GM23248 (cell line): Measurements from ENCODE around the gene KRTAP5-5. TPM values are rescaled to one million over a fixed set of nuclear protein-coding genes. Genes with fewer than 3 reads are reported as not detected.

Source experiments
- DNase-seq: peaks from one replicate; pipeline ENCODE4 v3.0.0-alpha.2; 2015
- H2AFZ ChIP-seq: fragments of 200-600 bp; sonication (generic); 2 replicates; pipeline ENCODE4 v1.6.1; 2016; ENCODE audit warnings: antibody characterized with exemption
- H3F3A ChIP-seq: fragments of 200-600 bp; sonication (generic); 2 replicates; pipeline ENCODE4 v1.6.1; 2016; ENCODE audit warnings: mild to moderate bottlenecking, antibody characterized with exemption, mixed run types; ENCODE audit not compliant: insufficient read depth
- H3K27ac ChIP-seq: fragments of 200-600 bp; sonication (generic); 2 replicates; pipeline ENCODE4 v1.5.1; 2016; ENCODE audit warnings: mild to moderate bottlenecking
- H3K27me3 ChIP-seq: fragments of 200-600 bp; sonication (generic); replicated peaks from 2 replicates; pipeline ENCODE4 v1.6.1; 2016; ENCODE audit warnings: mild to moderate bottlenecking; ENCODE audit not compliant: insufficient read depth
- H3K36me3 ChIP-seq: fragments of 200-600 bp; sonication (generic); 2 replicates; pipeline ENCODE4 v1.6.1; 2016; ENCODE audit warnings: low read depth, mild to moderate bottlenecking
- H3K4me1 ChIP-seq: fragments of 200-600 bp; sonication (generic); 2 replicates; pipeline ENCODE4 v1.6.1; 2016; ENCODE audit warnings: mild to moderate bottlenecking; ENCODE audit not compliant: insufficient read depth
- H3K4me2 ChIP-seq: fragments of 200-600 bp; sonication (generic); one replicate; pipeline ENCODE4 v1.6.1; 2016; ENCODE audit warnings: mild to moderate bottlenecking; ENCODE audit not compliant: unreplicated experiment
- H3K4me3 ChIP-seq: fragments of 200-600 bp; sonication (generic); 2 replicates; pipeline ENCODE4 v1.5.1; 2016; ENCODE audit warnings: mild to moderate bottlenecking
- H3K79me2 ChIP-seq: fragments of 200-600 bp; sonication (generic); 2 replicates; pipeline ENCODE4 v1.6.1; 2016; ENCODE audit warnings: mild to moderate bottlenecking; ENCODE audit not compliant: insufficient read depth
- H3K9ac ChIP-seq: fragments of 200-600 bp; sonication (generic); 2 replicates; pipeline ENCODE4 v1.6.1; 2016; ENCODE audit warnings: mild to moderate bottlenecking
- H3K9me2 ChIP-seq: fragments of 200-600 bp; sonication (generic); 2 replicates; pipeline ENCODE4 v1.6.1; 2016; ENCODE audit warnings: mixed run types, mild to moderate bottlenecking, moderate library complexity; ENCODE audit not compliant: insufficient read depth
- H3K9me3 ChIP-seq: fragments of 200-600 bp; sonication (generic); one replicate; pipeline ENCODE4 v1.6.1; 2017; ENCODE audit warnings: low read depth
- H4K20me1 ChIP-seq: fragments of 200-600 bp; sonication (generic); 2 replicates; pipeline ENCODE4 v1.6.0; 2016; ENCODE audit not compliant: insufficient read depth
- EZH2 ChIP-seq: fragments of 200-600 bp; sonication (generic); IDR thresholded peaks from 2 replicates; pipeline ENCODE4 v1.6.1; 2018; ENCODE audit warnings: antibody characterized with exemption, mild to moderate bottlenecking; ENCODE audit not compliant: insufficient read depth, poor library complexity, severe bottlenecking
- EZH2phosphoT487 ChIP-seq: fragments of 200-600 bp; sonication (generic); IDR thresholded peaks from 2 replicates; pipeline ENCODE4 v1.6.1; 2018; ENCODE audit warnings: antibody characterized with exemption, moderate library complexity, mild to moderate bottlenecking, low read depth; ENCODE audit not compliant: insufficient read depth
- WGBS, 2 experiments: methylation state at CpG; one replicate each; pipeline ENCODE4 v1.1.6; 2015 to 2017; ENCODE audit warnings: low lambda C conversion rate in 2 of 2, low coverage in 1 of 2; ENCODE audit errors: missing lambda C conversion rate in 2 of 2; 5-methylcytosine and 5-hydroxymethylcytosine counted together
- in situ Hi-C: fragments of 300-500 bp; cut with MboI; formaldehyde crosslinking; loops from 2 replicates; pipeline ENCODE4 v1.15.0; 2020
- polyA plus RNA-seq: library from polyadenylated mRNA; unstranded; fragments of >200 nt; fragmentation: Nextera tagmentation; extraction: Ambion mirVana; gene quantifications from 2 replicates; pipeline ENCODE4 v1.2.1, GENCODE V29; 2016
- total RNA-seq: library from RNA; depleted of rRNA; stranded (reverse); fragments of >200 nt; shearing (Covaris generic); gene quantifications from 2 replicates; pipeline ENCODE4 v1.2.3, GENCODE V29; 2014

Gene KRTAP5-5
- total and polyA plus RNA-seq, 2 experiments from 2014 or later = not detected

DNA sequence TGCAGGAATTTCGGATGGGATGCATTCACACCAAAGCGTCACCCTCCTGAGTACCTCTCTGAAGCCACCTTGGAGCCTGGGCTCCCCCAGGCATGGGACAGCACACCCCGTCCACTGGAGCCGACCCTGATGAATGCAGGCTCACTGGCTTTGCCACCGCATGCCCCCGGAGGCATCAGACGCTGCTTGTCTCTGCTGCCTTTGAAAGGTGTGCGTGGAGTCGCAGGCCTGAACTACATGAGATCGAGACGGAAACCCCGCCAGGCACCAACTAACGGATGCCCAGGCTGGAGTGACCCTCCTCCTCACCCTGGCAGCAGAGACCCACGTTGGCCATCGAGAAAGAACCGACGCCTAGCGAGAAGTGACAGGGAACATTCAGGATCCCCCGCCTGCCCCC, 22.5 kb downstream of the KRTAP5-5 start:
- 42 to 50% methylated on average over 17 to 19 of the region's 19 CpGs for WGBS, 2 experiments
- Histone ChIP-seq H3K9me2 (no peaks in the 10 kb centered on the region), H3K27me3 (peaks cover 10% of the 10 kb centered on the region), H3K79me2 (no peaks in the 10 kb centered on the region), H3K27ac (no peak overlapping the region), H3F3A (no peaks in the 10 kb centered on the region), H3K9ac (no peak overlapping the region), H2AFZ (no peak overlapping the region), H3K4me2 (no peak overlapping the region), H3K4me3 (no peak overlapping the region), H3K9me3 (no peaks in the 10 kb centered on the region), H3K4me1 (no peaks in the 10 kb centered on the region), H4K20me1 (no peaks in the 10 kb centered on the region), H3K36me3 (no peaks in the 10 kb centered on the region)
- TF ChIP-seq EZH2 (no peak), EZH2phosphoT487 (no peak)
- DNase-seq = no peak
- in situ Hi-C loops = no loop called here

DNA sequence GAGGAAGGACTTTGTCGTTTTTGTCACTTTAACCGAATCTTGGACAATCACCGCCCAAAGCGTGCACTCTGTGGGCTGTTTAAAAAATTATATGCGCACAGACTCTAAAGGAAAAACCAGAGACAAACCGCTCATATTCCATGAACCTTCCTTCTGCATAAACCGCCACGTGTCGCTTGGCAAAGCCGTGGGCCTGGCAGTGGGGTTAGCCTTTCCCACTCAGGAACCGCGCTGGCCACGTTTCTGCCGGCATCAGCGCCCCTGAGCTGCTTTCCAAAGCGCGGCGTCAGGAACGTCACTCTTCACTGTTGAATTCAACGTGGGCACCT, 22.8 kb downstream of the KRTAP5-5 start:
- no peak overlapping the region for H3K4me2 ChIP-seq
- no peaks in the 10 kb centered on the region for H3K9me2 ChIP-seq
- no peak overlapping the region for H3K4me3 ChIP-seq
- peaks cover 7% of the 10 kb centered on the region; the same call in 1 of the 2 replicates for H3K27me3 ChIP-seq
- no peak for DNase-seq
- no peaks in the 10 kb centered on the region for H3F3A ChIP-seq
- TF ChIP-seq EZH2phosphoT487 (no peak), EZH2 (no peak)
- 42 to 46% methylated on average over 20 of the region's 20 CpGs for WGBS, 2 experiments
- no peak overlapping the region for H3K9ac ChIP-seq
- H4K20me1 ChIP-seq = no peaks in the 10 kb centered on the region
- no peaks in the 10 kb centered on the region for H3K9me3 ChIP-seq
- H3K36me3 ChIP-seq = no peaks in the 10 kb centered on the region
- no peaks in the 10 kb centered on the region for H3K4me1 ChIP-seq
- no peak overlapping the region for H2AFZ ChIP-seq
- in situ Hi-C loops = no loop called here
- H3K79me2 ChIP-seq = no peaks in the 10 kb centered on the region
- no peak overlapping the region for H3K27ac ChIP-seq

DNA sequence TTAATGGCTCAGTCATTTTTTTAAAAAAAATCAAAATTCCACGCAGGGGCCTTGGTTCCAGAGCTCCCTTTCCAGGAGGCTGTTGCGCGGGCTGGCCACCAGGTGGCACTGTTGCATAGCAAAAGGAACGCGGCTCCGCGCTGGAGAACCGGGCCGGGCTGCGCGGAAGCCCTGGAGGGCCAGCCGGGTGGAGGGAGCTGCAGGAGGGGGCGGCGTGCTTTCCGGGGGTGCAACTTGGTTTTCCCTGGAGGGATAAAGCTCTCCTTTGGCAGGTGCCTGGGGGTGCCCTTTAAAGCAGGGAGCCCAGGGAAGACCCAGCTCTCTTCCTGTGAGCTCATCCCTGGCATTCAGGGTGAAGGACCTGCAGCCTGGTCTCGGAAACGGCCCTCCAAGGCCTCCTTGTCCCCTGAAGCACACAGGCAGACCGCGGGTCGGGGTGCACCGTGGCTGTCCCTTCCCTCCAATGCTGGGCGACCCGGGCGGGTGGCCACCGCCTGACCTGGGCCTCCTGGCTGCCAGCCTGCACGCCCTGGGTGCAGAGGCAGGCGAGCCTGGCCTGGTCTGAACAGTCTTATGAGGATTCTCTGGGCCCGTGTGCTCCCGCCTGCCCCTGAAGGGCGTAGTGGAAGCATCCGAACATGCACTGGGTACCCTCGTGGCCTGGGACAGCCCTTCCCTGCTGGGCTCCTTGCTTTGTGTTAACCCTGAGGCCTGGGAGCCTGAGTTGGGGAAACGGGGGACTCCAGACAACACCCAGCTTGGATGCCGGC, 23.4 kb downstream of the KRTAP5-5 start:
- Histone ChIP-seq H3K27ac (no peak overlapping the region), H4K20me1 (no peaks in the 10 kb centered on the region), H3K4me2 (no peak overlapping the region), H3K4me3 (no peak overlapping the region), H3K9ac (no peak overlapping the region), H3K27me3 (peaks cover 7% of the 10 kb centered on the region; the same call in 1 of the 2 replicates), H3K9me3 (no peaks in the 10 kb centered on the region), H3K4me1 (no peaks in the 10 kb centered on the region), H3F3A (no peaks in the 10 kb centered on the region), H3K36me3 (no peaks in the 10 kb centered on the region), H3K9me2 (no peaks in the 10 kb centered on the region), H2AFZ (no peak overlapping the region), H3K79me2 (no peaks in the 10 kb centered on the region)
- TF ChIP-seq EZH2phosphoT487 (no peak), EZH2 (no peak)
- 27 to 28% methylated on average over 34 of the region's 34 CpGs for WGBS, 2 experiments
- peak; percentile 75 for DNase-seq
- in situ Hi-C loops = no loop called here

DNA sequence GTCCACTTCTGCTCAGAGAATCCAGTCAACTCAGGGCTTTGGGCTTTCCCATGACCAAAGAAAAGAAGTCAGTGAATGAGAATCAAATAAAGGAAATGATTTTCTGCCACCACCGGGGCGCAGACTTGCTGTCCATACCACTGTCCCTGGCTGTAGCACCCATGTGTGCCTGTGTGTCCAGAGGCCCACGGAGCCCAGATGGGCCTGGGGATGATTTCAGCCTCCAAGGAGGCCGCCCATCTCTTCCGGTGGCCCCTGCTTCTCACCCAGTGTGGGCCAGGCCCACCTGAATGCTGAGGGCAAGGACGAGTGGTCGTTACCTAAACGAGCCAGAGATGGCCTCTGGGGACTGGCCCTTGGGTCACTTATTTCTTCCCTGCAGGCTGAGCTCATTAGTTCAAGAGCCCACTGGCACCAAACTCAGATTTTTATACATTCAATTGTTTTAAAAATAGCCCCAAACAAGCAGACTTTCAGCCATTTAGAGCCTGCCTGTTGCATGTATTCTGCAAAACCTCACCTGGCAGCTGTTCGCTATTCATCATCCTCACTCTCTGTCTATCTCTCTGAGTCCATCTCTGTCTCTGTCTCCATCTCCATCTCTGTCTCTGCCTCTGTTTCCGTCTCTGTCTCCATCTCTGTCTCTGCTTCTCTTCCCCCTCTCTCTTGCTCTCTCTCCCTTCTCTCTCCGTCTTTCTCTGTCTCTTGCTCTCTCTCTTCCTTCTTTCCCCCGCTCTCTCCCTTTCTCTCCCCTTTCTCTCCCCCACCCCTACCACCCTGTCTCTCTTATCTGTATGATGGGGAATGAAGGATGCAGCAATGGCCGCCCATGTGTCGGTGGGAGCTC, 24.2 kb downstream of the KRTAP5-5 start:
- DNase-seq = no peak
- H3K36me3 ChIP-seq = no peaks in the 10 kb centered on the region
- H3K27me3 ChIP-seq = peaks cover 8% of the 10 kb centered on the region
- no peaks in the 10 kb centered on the region for H3K9me2 ChIP-seq
- in situ Hi-C loops = no loop called here
- no peak overlapping the region for H3K27ac ChIP-seq
- H3F3A ChIP-seq = no peaks in the 10 kb centered on the region
- WGBS, 2 experiments = 65 to 74% methylated on average over 12 to 14 of the region's 14 CpGs
- no peaks in the 10 kb centered on the region for H3K4me1 ChIP-seq
- H3K4me3 ChIP-seq = no peak overlapping the region
- H3K4me2 ChIP-seq = no peak overlapping the region
- no peak for TF ChIP-seq EZH2
- no peak for TF ChIP-seq EZH2phosphoT487
- H3K79me2 ChIP-seq = no peaks in the 10 kb centered on the region
- H3K9ac ChIP-seq = no peak overlapping the region
- H4K20me1 ChIP-seq = no peaks in the 10 kb centered on the region
- H3K9me3 ChIP-seq = no peaks in the 10 kb centered on the region
- H2AFZ ChIP-seq = no peak overlapping the region
